ENCODE measurements around the gene GPR180.

Gene GPR180

DNA sequence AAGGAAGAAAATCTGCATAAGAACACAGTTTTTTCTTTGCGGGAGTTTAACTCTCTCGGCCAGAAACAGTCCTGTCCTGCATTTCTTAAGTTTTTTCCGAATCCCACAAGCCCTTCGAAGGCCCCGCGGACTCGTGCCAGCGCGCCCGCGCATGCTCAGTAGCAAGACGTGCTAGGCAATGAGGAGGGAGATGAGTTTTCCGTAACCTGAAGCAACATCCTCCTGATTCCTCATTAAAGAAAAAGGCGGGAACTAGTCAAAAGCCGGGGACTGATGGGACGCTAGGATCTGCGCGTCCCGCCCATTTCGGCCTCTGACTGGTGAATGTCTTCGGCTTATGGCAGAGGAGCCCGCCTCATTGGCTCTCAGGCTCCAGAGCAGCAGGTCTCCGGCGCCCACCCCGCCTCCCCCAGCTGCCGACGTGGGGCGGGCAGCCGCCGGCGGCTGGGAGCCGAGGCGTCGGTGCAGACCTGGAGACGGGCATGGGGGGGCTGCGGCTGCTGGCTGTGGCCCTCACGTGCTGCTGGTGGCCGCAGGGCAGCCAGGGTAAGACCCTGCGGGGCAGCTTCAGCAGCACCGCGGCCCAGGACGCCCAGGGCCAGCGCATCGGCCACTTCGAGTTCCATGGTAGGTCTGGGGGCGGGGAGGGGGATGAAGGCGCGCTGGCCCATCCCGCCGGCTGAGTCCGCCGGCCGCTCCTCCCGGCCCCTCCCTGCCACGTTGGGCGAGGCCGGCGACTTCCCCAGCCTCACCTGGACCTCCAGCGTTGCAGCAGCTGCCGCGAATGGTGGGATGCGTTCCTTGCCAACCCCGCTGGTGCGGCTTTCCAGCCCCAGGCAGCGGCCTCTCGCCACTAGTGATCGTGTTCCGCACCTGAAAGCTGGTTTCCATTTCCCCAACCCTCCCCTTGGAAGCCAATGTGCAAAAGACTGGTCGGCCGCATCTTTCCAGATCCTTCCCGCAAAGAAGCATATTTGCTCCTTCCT lies at the start of gene GPR180:
Gene GPR180 (plus strand): TSS at position 412 of the 986 bp plus-strand sequence. CDS start 71 bp downstream, at position 483.
- in situ Hi-C loops (cut with HindIII; ENCODE audit: low sequenced_read_pairs): no loop called here

DNA sequence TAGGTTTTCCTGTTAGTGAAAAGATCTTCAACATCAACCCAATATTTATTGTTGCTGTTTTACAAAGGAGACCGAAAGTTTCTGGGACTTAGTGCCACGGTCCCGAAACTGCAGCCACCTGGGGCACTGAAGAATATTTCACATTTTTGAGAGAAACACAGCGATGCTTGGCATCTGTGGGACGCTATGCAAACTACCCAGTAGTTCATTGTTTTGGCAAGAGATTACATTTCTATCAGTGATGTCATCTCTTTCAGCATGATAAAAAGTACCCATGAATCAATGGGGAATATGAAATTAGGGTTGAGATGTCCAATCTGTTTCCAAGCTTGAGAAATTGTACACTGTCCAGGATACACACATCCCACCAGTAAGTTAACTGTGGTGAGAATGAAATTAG lies 49.6 kb upstream of the GPR180 start:
- in situ Hi-C loops (cut with HindIII; ENCODE audit: low sequenced_read_pairs): no loop called here

GRCh38 chr13:94553766-94554165 lies 47.9 kb upstream of the GPR180 start:
- in situ Hi-C loops (cut with HindIII; ENCODE audit: low sequenced_read_pairs): no loop called here

DNA sequence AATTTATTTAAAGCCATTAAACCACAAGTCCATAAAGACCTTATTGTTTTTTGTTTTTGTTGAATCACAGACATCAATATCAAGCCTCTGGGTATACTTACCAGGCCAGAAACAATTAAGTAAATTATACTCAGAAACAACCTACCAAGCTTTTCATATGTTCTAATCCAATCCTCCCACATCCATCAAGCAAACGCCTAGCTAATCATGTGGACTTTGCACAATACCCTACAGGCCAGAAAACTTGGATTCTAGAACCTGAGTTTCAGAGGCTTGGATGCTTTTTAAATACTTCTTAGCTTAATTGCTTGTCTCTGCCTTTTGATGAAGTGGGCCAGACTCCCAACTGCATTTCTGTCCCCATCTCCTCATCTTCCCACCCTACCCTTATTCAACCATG lies 45.6 kb upstream of the GPR180 start:
- in situ Hi-C loops (cut with HindIII; ENCODE audit: low sequenced_read_pairs): no loop called here

- in situ Hi-C loops (cut with HindIII; ENCODE audit: low sequenced_read_pairs): no loop called here
Observed at GRCh38 chr13:94556621-94557020, 45.0 kb upstream of the GPR180 start.

DNA sequence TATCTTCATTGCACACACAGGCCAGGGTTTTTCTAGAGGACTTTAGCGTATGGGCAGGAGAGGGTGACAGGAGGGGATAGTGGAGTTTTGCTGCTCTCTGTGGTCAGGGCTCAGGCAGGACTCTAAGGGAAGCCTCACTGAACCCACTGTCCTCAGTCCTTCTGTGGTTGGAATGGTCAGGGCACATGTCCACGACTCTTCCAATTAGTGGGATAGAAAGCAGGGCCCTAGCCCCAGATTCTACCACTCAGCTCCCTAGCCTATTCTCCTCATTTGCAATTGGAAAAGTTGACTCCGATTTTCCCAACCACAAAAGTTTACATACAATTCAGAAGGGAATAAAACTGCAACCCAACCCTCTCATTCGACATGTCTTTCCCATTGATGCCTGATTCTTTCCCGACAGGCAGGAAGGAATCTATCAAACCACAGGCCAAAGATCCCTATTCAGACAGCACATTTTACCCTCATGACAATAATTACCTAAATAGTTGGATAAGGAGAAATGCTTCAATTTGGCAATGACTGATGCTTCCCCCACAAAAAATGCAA lies 43.9 kb upstream of the GPR180 start:
- in situ Hi-C loops (cut with HindIII; ENCODE audit: low sequenced_read_pairs): no loop called here

DNA sequence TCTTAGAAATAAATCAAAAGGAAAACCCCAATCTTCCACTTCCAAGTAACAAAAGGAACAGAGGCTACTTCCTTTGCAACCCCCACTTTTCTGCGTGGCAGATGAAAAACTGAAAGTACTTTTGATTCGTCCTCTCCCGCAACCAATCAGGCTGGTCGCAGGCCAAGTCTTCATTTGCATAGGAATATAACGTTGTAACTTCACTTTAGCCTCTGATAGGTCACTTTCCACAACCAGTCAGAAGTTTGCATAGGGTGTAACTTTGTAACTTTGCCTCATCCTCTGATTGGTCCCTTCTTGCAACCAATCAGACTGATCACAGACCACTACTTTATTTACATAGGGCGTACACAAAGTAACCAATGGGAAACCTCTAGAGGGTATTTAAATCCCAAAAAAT lies 42.9 kb upstream of the GPR180 start:
- in situ Hi-C loops (cut with HindIII; ENCODE audit: low sequenced_read_pairs): no loop called here

GRCh38 chr13:94559222-94559795 lies 42.3 kb upstream of the GPR180 start:
- in situ Hi-C loops (cut with HindIII; ENCODE audit: low sequenced_read_pairs): no loop called here

GRCh38 chr13:94560116-94560515 lies 41.5 kb upstream of the GPR180 start:
- in situ Hi-C loops (cut with HindIII; ENCODE audit: low sequenced_read_pairs): no loop called here

DNA sequence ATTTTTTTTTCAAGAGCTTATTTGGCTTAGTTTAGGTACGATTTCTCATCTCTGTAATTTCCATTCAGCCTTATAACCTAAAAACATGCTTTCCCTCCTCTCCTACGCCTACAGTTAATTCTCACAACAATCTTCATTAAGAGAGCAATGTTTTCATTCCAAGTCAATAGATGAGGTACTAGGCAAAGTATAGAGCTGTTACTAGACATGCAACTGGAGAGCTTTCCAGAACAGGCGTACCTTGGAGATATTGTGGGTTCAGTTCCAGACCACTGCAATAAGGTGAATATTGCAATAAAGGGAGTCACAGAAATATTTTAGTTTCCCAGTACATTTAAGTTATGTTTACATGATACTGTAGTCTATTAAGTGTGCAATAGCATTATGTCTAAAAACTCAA lies 40.5 kb upstream of the GPR180 start:
- in situ Hi-C loops (cut with HindIII; ENCODE audit: low sequenced_read_pairs): no loop called here

DNA sequence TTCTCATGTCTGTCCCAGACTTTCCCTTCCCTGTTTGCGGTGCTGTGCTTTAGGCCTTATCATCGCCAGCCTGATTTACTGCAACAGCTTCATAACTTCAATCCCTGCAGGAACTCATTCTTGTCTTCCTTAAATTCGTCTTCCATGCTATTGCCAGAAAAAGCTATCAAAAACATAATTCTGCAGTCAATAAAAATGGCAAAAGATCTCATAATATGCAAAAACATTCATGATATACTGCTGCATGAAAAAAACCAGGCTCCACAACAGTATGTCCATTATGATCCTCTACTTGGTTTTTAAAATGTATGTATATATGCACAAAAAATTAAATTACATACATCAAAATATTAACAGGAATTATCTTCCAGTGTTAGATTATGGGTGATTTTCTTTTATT lies 34.1 kb upstream of the GPR180 start:
- in situ Hi-C loops (cut with HindIII; ENCODE audit: low sequenced_read_pairs): no loop called here

DNA sequence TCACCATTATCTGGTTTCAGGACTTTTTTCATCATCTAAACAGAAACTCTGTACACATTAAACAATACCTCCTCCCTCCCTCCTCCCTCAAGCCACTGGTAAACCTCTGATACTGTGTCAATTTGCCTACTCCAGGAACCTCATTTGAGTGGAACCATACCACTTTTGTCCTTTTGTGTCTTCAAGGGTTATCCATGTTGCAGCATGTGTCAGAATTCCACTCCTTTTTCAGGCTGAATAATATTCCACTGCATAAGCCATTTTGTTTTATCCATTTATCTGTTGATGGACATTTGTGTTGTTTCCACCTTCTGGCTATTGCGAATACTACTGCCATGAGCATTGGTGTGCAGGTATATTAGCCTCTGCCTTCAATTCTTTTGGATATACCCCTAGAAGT lies 33.2 kb upstream of the GPR180 start:
- in situ Hi-C loops (cut with HindIII; ENCODE audit: low sequenced_read_pairs): no loop called here

DNA sequence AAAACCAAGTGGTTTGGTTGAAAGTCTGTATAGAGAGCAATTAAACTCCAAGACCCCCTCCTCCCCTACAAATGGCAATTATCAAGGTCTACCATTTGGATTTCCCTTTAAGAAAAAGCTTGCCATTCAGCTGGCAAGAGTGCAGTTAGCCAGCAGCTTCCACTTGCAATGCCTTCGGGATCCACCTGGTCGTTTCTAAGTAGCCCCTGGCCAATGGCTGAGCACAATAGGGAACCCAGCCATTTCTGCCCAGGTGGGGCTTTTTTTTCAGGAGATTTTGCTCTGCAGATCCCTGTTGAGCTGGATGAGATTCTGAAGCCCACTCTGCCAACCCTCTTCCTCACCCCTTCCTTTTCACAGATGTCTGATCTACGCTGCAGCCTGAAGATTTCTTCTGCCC lies 32.0 kb upstream of the GPR180 start:
- in situ Hi-C loops (cut with HindIII; ENCODE audit: low sequenced_read_pairs): no loop called here

GRCh38 chr13:94579063-94579462 lies 22.6 kb upstream of the GPR180 start:
- in situ Hi-C loops (cut with HindIII; ENCODE audit: low sequenced_read_pairs): no loop called here

GRCh38 chr13:94583926-94584325 lies 17.7 kb upstream of the GPR180 start:
- in situ Hi-C loops (cut with HindIII; ENCODE audit: low sequenced_read_pairs): no loop called here

DNA sequence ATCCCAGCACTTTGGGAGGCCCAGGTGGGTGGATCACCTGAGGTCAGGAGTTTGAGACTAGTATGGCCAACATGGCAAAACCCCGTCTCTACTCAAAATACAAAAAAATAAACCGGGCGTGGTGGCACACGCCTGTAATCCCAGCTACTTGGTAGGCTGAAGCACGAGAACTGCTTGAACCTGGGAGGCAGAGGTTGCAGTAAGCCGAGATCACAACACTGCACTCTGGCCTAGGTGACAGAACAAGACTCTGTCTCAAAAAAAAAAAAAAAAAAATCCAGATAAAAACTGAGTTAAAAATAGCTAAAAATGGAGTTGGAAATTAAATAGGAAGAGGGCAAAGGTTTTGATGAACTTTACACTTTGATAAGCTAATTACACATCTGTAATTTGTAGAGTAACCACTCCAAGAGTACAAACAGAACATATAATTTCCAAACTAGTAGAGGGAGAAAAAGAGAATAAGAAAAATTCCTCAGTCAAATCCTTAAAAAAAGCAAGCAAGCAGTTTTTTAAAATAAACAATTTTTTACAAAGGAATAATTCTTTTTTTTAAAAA lies 16.0 kb upstream of the GPR180 start:
- in situ Hi-C loops (cut with HindIII; ENCODE audit: low sequenced_read_pairs): no loop called here

DNA sequence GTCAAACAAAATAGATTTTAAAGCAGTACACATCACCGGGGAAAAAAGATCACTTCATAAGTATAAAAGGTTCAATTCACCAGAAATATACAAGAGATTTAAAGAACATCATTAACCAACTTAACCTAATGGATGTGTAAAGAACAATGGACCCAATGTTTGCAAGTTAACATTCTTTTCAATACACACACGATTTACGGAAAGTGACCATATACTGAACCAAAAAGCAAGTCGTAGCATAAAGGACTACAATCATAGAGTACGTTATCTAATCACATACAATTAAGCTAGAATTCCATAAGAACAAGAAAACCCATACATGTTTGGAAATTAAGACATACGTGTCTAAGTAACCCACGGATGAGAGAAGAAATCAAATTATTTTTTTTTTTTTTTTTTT lies 15.3 kb upstream of the GPR180 start:
- in situ Hi-C loops (cut with HindIII; ENCODE audit: low sequenced_read_pairs): no loop called here

GRCh38 chr13:94588541-94588940 lies 13.1 kb upstream of the GPR180 start:
- in situ Hi-C loops (cut with HindIII; ENCODE audit: low sequenced_read_pairs): no loop called here

GRCh38 chr13:94590744-94591143 lies 10.9 kb upstream of the GPR180 start:
- in situ Hi-C loops (cut with HindIII; ENCODE audit: low sequenced_read_pairs): no loop called here

DNA sequence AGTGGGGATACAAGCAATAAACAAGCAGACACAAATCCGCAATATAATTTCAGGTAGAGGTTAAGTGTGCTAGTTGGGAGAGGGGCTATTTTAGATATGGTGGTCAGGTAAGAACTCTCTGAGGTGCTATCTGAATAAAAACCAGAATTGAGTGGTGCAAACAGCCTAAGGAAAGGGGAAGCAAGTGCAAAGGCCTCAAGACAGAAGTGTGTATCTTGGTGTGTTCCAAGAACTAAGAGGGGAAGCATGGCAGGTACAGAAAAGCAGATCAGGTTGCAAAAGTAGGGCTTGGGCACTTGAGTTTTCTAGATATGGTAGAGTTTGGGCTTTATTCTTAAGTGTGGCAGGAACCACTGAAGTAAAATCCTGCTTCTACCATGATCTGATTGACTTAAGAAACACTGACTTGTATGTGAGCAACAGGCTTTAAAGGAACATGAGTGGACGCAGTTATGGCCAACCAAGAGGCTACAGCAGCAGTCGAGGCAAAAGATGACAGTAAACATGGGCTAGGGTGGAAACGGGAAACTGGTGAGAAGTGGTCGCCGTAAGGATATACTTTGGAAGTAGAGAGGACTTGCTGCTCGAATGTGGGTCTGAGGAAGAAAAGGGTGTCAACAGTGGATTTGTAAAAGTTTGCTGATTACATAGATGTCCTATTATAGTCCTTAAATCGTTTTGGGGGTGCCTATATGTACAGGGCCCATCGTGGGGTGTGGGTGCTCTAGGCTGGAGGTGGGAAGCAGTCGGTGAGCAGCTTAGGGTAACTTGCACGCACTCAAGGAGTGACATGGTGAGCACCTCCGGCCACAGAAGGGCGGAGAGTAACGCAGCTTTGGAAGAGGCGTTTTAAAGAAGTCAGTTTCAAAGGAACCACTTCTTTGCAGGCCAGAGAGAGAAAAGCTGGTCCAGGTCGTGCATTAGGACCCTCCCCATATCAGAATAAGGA lies 6.4 kb upstream of the GPR180 start:
- in situ Hi-C loops (cut with HindIII; ENCODE audit: low sequenced_read_pairs): no loop called here
